Mammary epithelial cell (primary cell): ENCODE data around the gene PRPSAP1.

Experiments used
- CTCF ChIP-seq, 2 donors: IDR thresholded peaks in 1 of 2; conservative IDR thresholded peaks in 1 of 2; 2 replicates each; pipeline ENCODE4 v1.5.1; 2011 to 2012; ENCODE audit warnings: inconsistent platforms in 2 of 2, low read length in 2 of 2, mild to moderate bottlenecking in 2 of 2, control low read depth in 1 of 2, low read depth in 1 of 2; ENCODE audit not compliant: insufficient read depth in 1 of 2; ENCODE audit errors: extremely low read depth in 1 of 2
- EZH2 ChIP-seq: IDR thresholded peaks from 2 replicates; pipeline ENCODE4 v1.6.1; 2012; ENCODE audit warnings: low read length, inconsistent platforms, borderline replicate concordance

DNA sequence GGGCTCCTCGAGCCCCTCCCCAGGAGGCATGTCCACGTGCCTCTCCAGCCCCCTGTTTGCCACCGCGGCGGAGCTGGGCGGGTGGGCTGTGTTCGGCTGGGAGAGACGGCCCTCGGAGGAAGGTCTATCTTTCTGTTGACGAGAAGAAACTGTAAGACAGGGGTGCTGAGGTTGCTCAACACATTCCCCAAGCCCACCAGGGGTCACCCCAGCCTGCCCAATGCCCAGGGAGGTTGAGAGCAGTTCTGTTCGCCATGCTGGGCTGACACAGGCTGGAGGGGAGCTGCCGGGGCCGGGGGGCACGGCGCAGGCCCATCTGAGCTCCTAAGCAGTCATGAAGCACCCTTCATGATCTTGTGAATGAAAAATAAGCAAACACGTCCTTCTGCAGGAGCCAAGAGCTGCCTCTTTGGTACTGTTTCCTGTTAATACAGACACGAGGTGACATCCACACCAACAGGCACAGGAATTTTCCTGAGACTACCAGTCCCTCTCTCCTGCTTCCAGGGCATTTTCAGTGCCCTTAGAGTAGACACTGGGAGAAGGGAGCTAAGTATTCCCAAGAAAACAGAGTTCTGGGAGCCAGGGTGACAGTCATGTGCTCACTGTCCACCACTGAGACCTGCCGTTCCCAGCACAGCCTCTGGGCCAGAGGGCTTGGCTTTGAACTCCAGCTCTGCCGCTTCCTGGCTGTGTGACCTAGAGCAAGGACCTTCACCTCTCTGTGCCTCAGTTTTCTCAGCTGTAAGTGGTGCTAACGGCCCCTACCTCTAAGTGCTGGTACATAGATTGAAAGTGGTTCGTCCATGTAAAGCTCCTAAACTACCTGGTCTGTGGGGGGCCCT lies 79.4 kb downstream of the PRPSAP1 start:
- no peak for TF ChIP-seq CTCF (conservative IDR thresholded peaks at IDR 0.05 in 1 of 2, IDR thresholded peaks at IDR 0.05 in 1 of 2; ENCODE audit: extremely low read depth in 1 of 2, insufficient read depth in 1 of 2, low read depth in 1 of 2, low read length in 2 of 2)
- no peak for TF ChIP-seq EZH2
